IMR-90 (cell line): ENCODE data around the gene NABP1. TPM values are rescaled to one million over a fixed set of nuclear protein-coding genes. Genes with fewer than 3 reads are reported as not detected.
A peak's percentile ranks its signal among the peaks of the same experiment; 100 is the strongest.

Experiments
- ATAC-seq: fragments of 200-7000 bp; cut with Tn5 transposase; 2 replicates; pipeline ENCODE4 v1.9.1; 2020; ENCODE audit warnings: low read depth, mild to moderate bottlenecking, moderate library complexity
- BruUV-seq: library from RNA; stranded (reverse); fragments of 400-500 nt; replicated peaks from 2 replicates; lab custom pipeline; 2021; lab: Mats Ljungman, UMichigan
- CTCF ChIA-PET: fragments of 300-600 bp; formaldehyde crosslinking; extraction: SDS; loops from one replicate; lab custom pipeline; 2021; ENCODE audit warnings: antibody characterized with exemption; lab: Yijun Ruan, JAX
- POLR2A ChIA-PET: fragments of 300-600 bp; sonication (Branson Sonifier 250); formaldehyde crosslinking; loops from one replicate; lab custom pipeline; 2022; ENCODE audit warnings: antibody characterized with exemption; ENCODE audit not compliant: unreplicated experiment; lab: Charles Lee
- DNase-seq: peaks from one replicate; pipeline ENCODE4 v3.0.0; 2013
- H2AFZ ChIP-seq: replicated peaks from 2 replicates; pipeline ENCODE3; 2013; ENCODE audit warnings: low read length, mild to moderate bottlenecking; ENCODE audit not compliant: poor library complexity
- H2AK5ac ChIP-seq: 2 replicates; pipeline ENCODE4 v1.6.1; 2013; ENCODE audit warnings: low read depth, low read length, inconsistent platforms
- H2AK9ac ChIP-seq: replicated peaks from 2 replicates; pipeline ENCODE3; 2013; ENCODE audit warnings: mild to moderate bottlenecking, low read depth, low read length, moderate library complexity; ENCODE audit not compliant: poor library complexity
- H2BK120ac ChIP-seq: 2 replicates; pipeline ENCODE4 v1.6.1; 2013; ENCODE audit warnings: low read depth, low read length, inconsistent platforms
- H2BK15ac ChIP-seq: 3 replicates; pipeline ENCODE4 v1.6.1; 2013; ENCODE audit warnings: low read depth, low read length, inconsistent platforms
- H2BK20ac ChIP-seq: 2 replicates; pipeline ENCODE4 v1.6.1; 2013; ENCODE audit warnings: low read depth, mild to moderate bottlenecking, inconsistent platforms, low read length, moderate library complexity
- H2BK5ac ChIP-seq: 2 replicates; pipeline ENCODE4 v1.6.1; 2013; ENCODE audit warnings: mild to moderate bottlenecking, low read depth, low read length, inconsistent platforms; ENCODE audit not compliant: poor library complexity, severe bottlenecking
- H3K14ac ChIP-seq: replicated peaks from 2 replicates; pipeline ENCODE4 v1.6.1; 2013; ENCODE audit warnings: low read depth, low read length, inconsistent platforms
- H3K18ac ChIP-seq: 2 replicates; pipeline ENCODE4 v1.6.1; 2013; ENCODE audit warnings: low read depth, low read length, control low read depth
- H3K23ac ChIP-seq: 2 replicates; pipeline ENCODE4 v1.6.1; 2013; ENCODE audit warnings: low read depth, low read length, inconsistent platforms
- H3K27ac ChIP-seq: 2 replicates; pipeline ENCODE4 v1.5.1; 2013; ENCODE audit warnings: mild to moderate bottlenecking, control low read depth, low read length; ENCODE audit not compliant: insufficient read depth
- H3K27me3 ChIP-seq: 2 replicates; pipeline ENCODE4 v1.6.1; 2013; ENCODE audit warnings: low read length; ENCODE audit not compliant: control insufficient read depth, insufficient read depth
- H3K36me3 ChIP-seq: 2 replicates; pipeline ENCODE4 v1.6.1; 2013; ENCODE audit warnings: low read length, mixed read lengths; ENCODE audit not compliant: control insufficient read depth, insufficient read depth
- H3K4ac ChIP-seq: 2 replicates; pipeline ENCODE4 v1.6.1; 2013; ENCODE audit warnings: low read depth, low read length, inconsistent platforms
- H3K4me1 ChIP-seq: 2 replicates; pipeline ENCODE4 v1.6.1; 2013; ENCODE audit warnings: low read length, mixed read lengths; ENCODE audit not compliant: control insufficient read depth, insufficient read depth
- H3K4me2 ChIP-seq: 2 replicates; pipeline ENCODE4 v1.6.1; 2013; ENCODE audit warnings: low read depth, mild to moderate bottlenecking, control low read depth, low read length, moderate library complexity
- H3K4me3 ChIP-seq: 2 replicates; pipeline ENCODE4 v1.5.1; 2013; ENCODE audit warnings: low read depth, mild to moderate bottlenecking, control low read depth, low read length, moderate library complexity; ENCODE audit not compliant: insufficient read depth
- H3K56ac ChIP-seq: 2 replicates; pipeline ENCODE4 v1.6.1; 2013; ENCODE audit warnings: low read length, inconsistent platforms; ENCODE audit not compliant: insufficient read depth; ENCODE audit errors: extremely low read depth
- H3K79me1 ChIP-seq, 2 experiments: 2 replicates each; pipeline ENCODE4 v1.6.1; 2013; ENCODE audit warnings: low read length in 2 of 2, inconsistent platforms in 1 of 2, low read depth in 1 of 2
- H3K9ac ChIP-seq: 2 replicates; pipeline ENCODE4 v1.6.1; 2013; ENCODE audit warnings: low read depth, low read length, control low read depth
- H3K9me1 ChIP-seq: 2 replicates; pipeline ENCODE4 v1.6.1; 2013; ENCODE audit warnings: low read length, inconsistent platforms; ENCODE audit not compliant: insufficient read depth
- H3K9me3 ChIP-seq: 2 replicates; pipeline ENCODE4 v1.6.1; 2013; ENCODE audit warnings: low read length; ENCODE audit not compliant: control insufficient read depth, insufficient read depth
- H4K20me1 ChIP-seq: 2 replicates; pipeline ENCODE4 v1.6.1; 2013; ENCODE audit warnings: low read length, inconsistent platforms; ENCODE audit not compliant: insufficient read depth
- H4K5ac ChIP-seq: 2 replicates; pipeline ENCODE4 v1.6.1; 2013; ENCODE audit warnings: mild to moderate bottlenecking, low read depth, low read length, control low read depth
- H4K8ac ChIP-seq, 2 experiments: 2 replicates each; pipeline ENCODE4 v1.6.1; 2013; ENCODE audit warnings: low read depth in 2 of 2, low read length in 2 of 2, control low read depth in 1 of 2, inconsistent platforms in 1 of 2
- H4K91ac ChIP-seq: 2 replicates; pipeline ENCODE4 v1.6.1; 2013; ENCODE audit warnings: low read depth, low read length, inconsistent platforms; ENCODE audit not compliant: insufficient read depth
- BHLHE40 ChIP-seq: fragments of 150-350 bp; IDR thresholded peaks from 2 replicates; pipeline ENCODE4 v1.6.1; 2016; ENCODE audit warnings: mild to moderate bottlenecking, low read depth, low read length
- CEBPB ChIP-seq: IDR thresholded peaks from 2 replicates; pipeline ENCODE4 v1.6.1; 2012; ENCODE audit warnings: low read depth, low read length, improper control_type of control experiment
- CHD1 ChIP-seq: IDR thresholded peaks from 2 replicates; pipeline ENCODE4 v1.6.1; 2012; ENCODE audit warnings: low read depth, low read length, improper control_type of control experiment
- SMC3 ChIP-seq: fragments of 150-350 bp; IDR thresholded peaks from 2 replicates; pipeline ENCODE4 v1.6.1; 2016; ENCODE audit warnings: low read depth, mild to moderate bottlenecking, antibody characterized with exemption, low read length, moderate library complexity
- USF2 ChIP-seq: fragments of 150-350 bp; IDR thresholded peaks from 2 replicates; pipeline ENCODE4 v1.6.1; 2017; ENCODE audit warnings: mild to moderate bottlenecking, antibody characterized with exemption, low read length, low read depth
- WGBS, 2 experiments: methylation state at CpG; one replicate each; pipeline versions ENCODE4 v1.1.5 to v1.1.7; 2013; ENCODE audit warnings: missing lambda C conversion rate in 2 of 2; ENCODE audit not compliant: insufficient read length in 1 of 2; ENCODE audit errors: extremely low coverage in 2 of 2; 5-methylcytosine and 5-hydroxymethylcytosine counted together
- dilution Hi-C: fragments of 300-500 bp; cut with HindIII; formaldehyde crosslinking; loops from one replicate; pipeline ENCODE4 v1.14.3; 2018; ENCODE audit warnings: low sequenced_read_pairs; ENCODE audit not compliant: unreplicated experiment
- in situ Hi-C: fragments of 300-500 bp; cut with MboI; formaldehyde crosslinking; loops from 3 replicates; pipeline ENCODE4 v1.14.3; 2019; ENCODE audit warnings: low sequenced_read_pairs, inconsistent platforms, mixed read lengths
- intact Hi-C: fragments of 100-400 bp; cut with micrococcal nuclease; formaldehyde crosslinking; loops from 2 replicates; pipeline ENCODE4 v1.10.0; 2022
- polyA plus RNA-seq, 3 experiments: library from polyadenylated mRNA; depleted of rRNA; stranded (reverse); fragments of >200 nt; gene quantifications; 2 replicates each; pipeline ENCODE4 v1.2.3, GENCODE V29; 2012; ENCODE audit warnings: low replicate concordance in 1 of 3
- total RNA-seq: library from RNA; depleted of rRNA; stranded (reverse); fragments of >200 nt; gene quantifications from 2 replicates; pipeline ENCODE4 v1.2.3, GENCODE V29; 2012

The NABP1 gene
- total and polyA plus RNA-seq, 2 of the 4 experiments (the other 2 are of a cell fraction): 57.7 to 73.3 TPM

- Histone ChIP-seq H3K79me1 (peaks cover 7 to 13% of the 10 kb centered on the region in 2 experiments; a peak in 2 of 4 replicates), H4K91ac (peak overlapping the region; percentile 94), H4K20me1 (no peaks in the 10 kb centered on the region), H3K4me3 (no peak overlapping the region), H2BK5ac (peak overlapping the region; percentile 45), H4K8ac (peak overlapping the region; percentile 54 to 74), H2BK15ac (peak overlapping the region; percentile 75; the same call in 2 of the 3 replicates), H3K9ac (no peak overlapping the region; the same call in 1 of the 2 replicates), H3K9me3 (no peaks in the 10 kb centered on the region), H3K14ac (peak overlapping the region; percentile 67), H3K23ac (peak overlapping the region; percentile 64), H2BK120ac (peak overlapping the region; percentile 99), H3K4me1 (peaks cover 25% of the 10 kb centered on the region), H3K36me3 (no peaks in the 10 kb centered on the region), H3K27me3 (no peaks in the 10 kb centered on the region), H3K4ac (peak overlapping the region; percentile 78), H3K18ac (peak overlapping the region; percentile 91), H3K4me2 (no peak overlapping the region), H2AFZ (no peak overlapping the region), H2AK9ac (no peak overlapping the region), H2BK20ac (peak overlapping the region; percentile 95), H4K5ac (peak overlapping the region; percentile 89), H2AK5ac (peak overlapping the region; percentile 71; the same call in 1 of the 2 replicates), H3K27ac (peak overlapping the region; percentile 76), H3K56ac (peak overlapping the region; percentile 45; the same call in 1 of the 2 replicates), H3K9me1 (peaks cover 15% of the 10 kb centered on the region)
- in situ Hi-C loops: no loop called here
- CTCF ChIA-PET: no interaction called here
- POLR2A ChIA-PET: interaction anchor here (1.2 to 1.6 kb wide), 2 partner anchors 9 to 45 kb away, joined by 4 to 9 read pairs; partner anchors contain the start of gene NABP1
- WGBS, 2 experiments: no CpG with 5 or more reads among the region's 3 CpGs
- no peak for TF ChIP-seq USF2
- no peak for TF ChIP-seq CHD1
- no peak for TF ChIP-seq SMC3
- no peak for TF ChIP-seq CEBPB
- no peak for TF ChIP-seq BHLHE40
- dilution Hi-C loops: no loop called here
- ATAC-seq (no peak), DNase-seq (no peak)
- intact Hi-C loops: no loop called here
- no TSS peak for BruUV-seq
Measured at GRCh38 chr2:191632426-191632825, 45.5 kb upstream of the NABP1 start.
